HepG2 (cell line): ENCODE results near the gene MUTYH. TPM values are rescaled to one million over a fixed set of nuclear protein-coding genes. Genes with fewer than 3 reads are reported as not detected.

Experiments
- ARID3A ChIP-seq: IDR thresholded peaks from 2 replicates; pipeline ENCODE4 v1.6.1; 2012; ENCODE audit warnings: low read depth, low read length, improper control_type of control experiment
- ATF3 ChIP-seq: sonication (generic); formaldehyde crosslinking; IDR thresholded peaks from 2 replicates; pipeline ENCODE4 v1.4.0; 2020; ENCODE audit warnings: missing genetic modification reagents
- FOXA1 ChIP-seq, 2 experiments: fragments of 450-650 bp in 1 of 2; sonication (generic) in 1 of 2; formaldehyde crosslinking in 1 of 2; IDR thresholded peaks; 2 replicates each; pipeline versions ENCODE4 v1.4.0 to v1.6.1; 2016 to 2020; ENCODE audit warnings: missing genetic modification reagents in 1 of 2
- MEIS2 ChIP-seq: sonication (generic); formaldehyde crosslinking; IDR thresholded peaks from 2 replicates; pipeline ENCODE4 v1.9.0; 2021; ENCODE audit warnings: mild to moderate bottlenecking, missing genetic modification reagents
- XRCC5 ChIP-seq: fragments of 200-400 bp; formaldehyde crosslinking; optimal IDR thresholded peaks from 2 replicates; pipeline ENCODE3; 2017; ENCODE audit warnings: mild to moderate bottlenecking, low read length
- ZFP36 ChIP-seq: fragments of 150-350 bp; IDR thresholded peaks from 2 replicates; pipeline ENCODE4 v1.6.1; 2018; ENCODE audit warnings: borderline replicate concordance, low read length, low read depth; ENCODE audit not compliant: partially characterized antibody
- ZNF597 ChIP-seq: sonication (generic); formaldehyde crosslinking; IDR thresholded peaks from 2 replicates; pipeline ENCODE4 v1.5.0; 2020; ENCODE audit warnings: missing genetic modification reagents
- ZXDC ChIP-seq: sonication (generic); formaldehyde crosslinking; IDR thresholded peaks from 2 replicates; pipeline ENCODE4 v1.5.0; 2020; ENCODE audit warnings: mild to moderate bottlenecking, missing genetic modification reagents
- polyA plus RNA-seq, 8 experiments: library from polyadenylated mRNA; depleted of rRNA in 3 of 8; stranded (reverse) in 7 of 8; unstranded in 1 of 8; fragments of >200 nt; fragmentation: Illumina TruSeq in 4 of 8; extraction: Trizol in 4 of 8; gene quantifications; 2 replicates each; pipeline versions ENCODE4 v1.2.1 to v1.2.3, GENCODE V29; 2011 to 2016; ENCODE audit warnings: low read depth in 4 of 8, missing spikeins in 1 of 8, mixed read lengths in 1 of 8; ENCODE audit not compliant: insufficient read depth in 1 of 8
- total RNA-seq, 5 experiments: library from RNA; depleted of rRNA; stranded (reverse); fragments of >200 nt; fragmentation: Illumina TruSeq; extraction: Trizol; gene quantifications; 2 replicates each; pipeline ENCODE4 v1.2.3, GENCODE V29; 2016; ENCODE audit warnings: low read depth in 1 of 5

MUTYH gene
- total and polyA plus RNA-seq, 2 of the 13 experiments (the other 11 are each of a cell fraction or from before 2014, with no cell fraction given), result 16.3 to 17.1 TPM

- 0 out of 2 replicates have a peak, but pooled peaks have one; percentile 30 for TF ChIP-seq ARID3A
- no peak for TF ChIP-seq XRCC5
- TF ChIP-seq ZFP36, result no peak
- no peak for TF ChIP-seq MEIS2 (CRISPR knock-in tag)
- TF ChIP-seq ZXDC (CRISPR knock-in tag), result no peak
- no peak for TF ChIP-seq ATF3 (CRISPR knock-in tag)
- TF ChIP-seq ZNF597 (CRISPR knock-in tag), result no peak
- TF ChIP-seq FOXA1 (IDR thresholded peaks at IDR 0.05), result no peak
- TF ChIP-seq FOXA1 (CRISPR knock-in tag; IDR thresholded peaks at IDR 0.05), result no peak
Measured at GRCh38 chr1:45355683-45356082, 15.4 kb upstream of the MUTYH start (continued).
